IMR-90 (cell line): Measurements from ENCODE around the gene THRA. TPM values are rescaled to one million over a fixed set of nuclear protein-coding genes. Genes with fewer than 3 reads are reported as not detected.

ENCODE experiments used
- ATAC-seq: fragments of 200-7000 bp; cut with Tn5 transposase; 2 replicates; pipeline ENCODE4 v1.9.1; 2020; ENCODE audit warnings: low read depth, mild to moderate bottlenecking, moderate library complexity
- BruUV-seq: library from RNA; stranded (reverse); fragments of 400-500 nt; replicated peaks from 2 replicates; lab custom pipeline; 2021; lab: Mats Ljungman, UMichigan
- CTCF ChIA-PET: fragments of 300-600 bp; formaldehyde crosslinking; extraction: SDS; loops from one replicate; lab custom pipeline; 2021; ENCODE audit warnings: antibody characterized with exemption; lab: Yijun Ruan, JAX
- POLR2A ChIA-PET: fragments of 300-600 bp; sonication (Branson Sonifier 250); formaldehyde crosslinking; loops from one replicate; lab custom pipeline; 2022; ENCODE audit warnings: antibody characterized with exemption; ENCODE audit not compliant: unreplicated experiment; lab: Charles Lee
- DNase-seq: peaks from one replicate; pipeline ENCODE4 v3.0.0; 2013
- H2AFZ ChIP-seq: replicated peaks from 2 replicates; pipeline ENCODE3; 2013; ENCODE audit warnings: low read length, mild to moderate bottlenecking; ENCODE audit not compliant: poor library complexity
- H2AK5ac ChIP-seq: 2 replicates; pipeline ENCODE4 v1.6.1; 2013; ENCODE audit warnings: low read depth, low read length, inconsistent platforms
- H2AK9ac ChIP-seq: replicated peaks from 2 replicates; pipeline ENCODE3; 2013; ENCODE audit warnings: mild to moderate bottlenecking, low read depth, low read length, moderate library complexity; ENCODE audit not compliant: poor library complexity
- H2BK120ac ChIP-seq: 2 replicates; pipeline ENCODE4 v1.6.1; 2013; ENCODE audit warnings: low read depth, low read length, inconsistent platforms
- H2BK15ac ChIP-seq: 3 replicates; pipeline ENCODE4 v1.6.1; 2013; ENCODE audit warnings: low read depth, low read length, inconsistent platforms
- H2BK20ac ChIP-seq: 2 replicates; pipeline ENCODE4 v1.6.1; 2013; ENCODE audit warnings: low read depth, mild to moderate bottlenecking, inconsistent platforms, low read length, moderate library complexity
- H2BK5ac ChIP-seq: 2 replicates; pipeline ENCODE4 v1.6.1; 2013; ENCODE audit warnings: mild to moderate bottlenecking, low read depth, low read length, inconsistent platforms; ENCODE audit not compliant: poor library complexity, severe bottlenecking
- H3K14ac ChIP-seq: replicated peaks from 2 replicates; pipeline ENCODE4 v1.6.1; 2013; ENCODE audit warnings: low read depth, low read length, inconsistent platforms
- H3K18ac ChIP-seq: 2 replicates; pipeline ENCODE4 v1.6.1; 2013; ENCODE audit warnings: low read depth, low read length, control low read depth
- H3K23ac ChIP-seq: 2 replicates; pipeline ENCODE4 v1.6.1; 2013; ENCODE audit warnings: low read depth, low read length, inconsistent platforms
- H3K27ac ChIP-seq: 2 replicates; pipeline ENCODE4 v1.5.1; 2013; ENCODE audit warnings: mild to moderate bottlenecking, control low read depth, low read length; ENCODE audit not compliant: insufficient read depth
- H3K27me3 ChIP-seq: 2 replicates; pipeline ENCODE4 v1.6.1; 2013; ENCODE audit warnings: low read length; ENCODE audit not compliant: control insufficient read depth, insufficient read depth
- H3K36me3 ChIP-seq: 2 replicates; pipeline ENCODE4 v1.6.1; 2013; ENCODE audit warnings: low read length, mixed read lengths; ENCODE audit not compliant: control insufficient read depth, insufficient read depth
- H3K4ac ChIP-seq: 2 replicates; pipeline ENCODE4 v1.6.1; 2013; ENCODE audit warnings: low read depth, low read length, inconsistent platforms
- H3K4me1 ChIP-seq: 2 replicates; pipeline ENCODE4 v1.6.1; 2013; ENCODE audit warnings: low read length, mixed read lengths; ENCODE audit not compliant: control insufficient read depth, insufficient read depth
- H3K4me2 ChIP-seq: 2 replicates; pipeline ENCODE4 v1.6.1; 2013; ENCODE audit warnings: low read depth, mild to moderate bottlenecking, control low read depth, low read length, moderate library complexity
- H3K4me3 ChIP-seq: 2 replicates; pipeline ENCODE4 v1.5.1; 2013; ENCODE audit warnings: low read depth, mild to moderate bottlenecking, control low read depth, low read length, moderate library complexity; ENCODE audit not compliant: insufficient read depth
- H3K56ac ChIP-seq: 2 replicates; pipeline ENCODE4 v1.6.1; 2013; ENCODE audit warnings: low read length, inconsistent platforms; ENCODE audit not compliant: insufficient read depth; ENCODE audit errors: extremely low read depth
- H3K79me1 ChIP-seq, 2 experiments: 2 replicates each; pipeline ENCODE4 v1.6.1; 2013; ENCODE audit warnings: low read length in 2 of 2, inconsistent platforms in 1 of 2, low read depth in 1 of 2
- H3K9ac ChIP-seq: 2 replicates; pipeline ENCODE4 v1.6.1; 2013; ENCODE audit warnings: low read depth, low read length, control low read depth
- H3K9me1 ChIP-seq: 2 replicates; pipeline ENCODE4 v1.6.1; 2013; ENCODE audit warnings: low read length, inconsistent platforms; ENCODE audit not compliant: insufficient read depth
- H3K9me3 ChIP-seq: 2 replicates; pipeline ENCODE4 v1.6.1; 2013; ENCODE audit warnings: low read length; ENCODE audit not compliant: control insufficient read depth, insufficient read depth
- H4K20me1 ChIP-seq: 2 replicates; pipeline ENCODE4 v1.6.1; 2013; ENCODE audit warnings: low read length, inconsistent platforms; ENCODE audit not compliant: insufficient read depth
- H4K5ac ChIP-seq: 2 replicates; pipeline ENCODE4 v1.6.1; 2013; ENCODE audit warnings: mild to moderate bottlenecking, low read depth, low read length, control low read depth
- H4K8ac ChIP-seq, 2 experiments: 2 replicates each; pipeline ENCODE4 v1.6.1; 2013; ENCODE audit warnings: low read depth in 2 of 2, low read length in 2 of 2, control low read depth in 1 of 2, inconsistent platforms in 1 of 2
- H4K91ac ChIP-seq: 2 replicates; pipeline ENCODE4 v1.6.1; 2013; ENCODE audit warnings: low read depth, low read length, inconsistent platforms; ENCODE audit not compliant: insufficient read depth
- BHLHE40 ChIP-seq: fragments of 150-350 bp; IDR thresholded peaks from 2 replicates; pipeline ENCODE4 v1.6.1; 2016; ENCODE audit warnings: mild to moderate bottlenecking, low read depth, low read length
- CEBPB ChIP-seq: IDR thresholded peaks from 2 replicates; pipeline ENCODE4 v1.6.1; 2012; ENCODE audit warnings: low read depth, low read length, improper control_type of control experiment
- CHD1 ChIP-seq: IDR thresholded peaks from 2 replicates; pipeline ENCODE4 v1.6.1; 2012; ENCODE audit warnings: low read depth, low read length, improper control_type of control experiment
- FOS ChIP-seq: fragments of 150-350 bp; IDR thresholded peaks from 2 replicates; pipeline ENCODE4 v1.6.1; 2016; ENCODE audit warnings: low read depth, low read length
- MAFK ChIP-seq: IDR thresholded peaks from 2 replicates; pipeline ENCODE4 v1.6.1; 2012; ENCODE audit warnings: low read depth, low read length, improper control_type of control experiment
- MAZ ChIP-seq: IDR thresholded peaks from 2 replicates; pipeline ENCODE4 v1.6.1; 2012; ENCODE audit warnings: low read depth, mild to moderate bottlenecking, low read length, improper control_type of control experiment, moderate library complexity, borderline replicate concordance
- MXI1 ChIP-seq: IDR thresholded peaks from 2 replicates; pipeline ENCODE4 v1.6.1; 2012; ENCODE audit warnings: low read depth, mild to moderate bottlenecking, low read length, moderate library complexity, borderline replicate concordance
- NFE2L2 ChIP-seq: fragments of 150-350 bp; IDR thresholded peaks from 2 replicates; pipeline ENCODE4 v1.6.1; 2016; ENCODE audit warnings: low read depth, mild to moderate bottlenecking, low read length
- POLR2A ChIP-seq: IDR thresholded peaks from 2 replicates; pipeline ENCODE4 v1.6.1; 2012; ENCODE audit warnings: mild to moderate bottlenecking, low read depth, low read length
- RAD21 ChIP-seq: IDR thresholded peaks from 2 replicates; pipeline ENCODE4 v1.6.1; 2012; ENCODE audit warnings: low read length, improper control_type of control experiment
- RFX5 ChIP-seq: IDR thresholded peaks from 2 replicates; pipeline ENCODE4 v1.8.0; 2012; ENCODE audit warnings: low read depth, mild to moderate bottlenecking, low read length, moderate library complexity
- WGBS, 2 experiments: methylation state at CpG; one replicate each; pipeline versions ENCODE4 v1.1.5 to v1.1.7; 2013; ENCODE audit warnings: missing lambda C conversion rate in 2 of 2; ENCODE audit not compliant: insufficient read length in 1 of 2; ENCODE audit errors: extremely low coverage in 2 of 2; 5-methylcytosine and 5-hydroxymethylcytosine counted together
- dilution Hi-C: fragments of 300-500 bp; cut with HindIII; formaldehyde crosslinking; loops from one replicate; pipeline ENCODE4 v1.14.3; 2018; ENCODE audit warnings: low sequenced_read_pairs; ENCODE audit not compliant: unreplicated experiment
- in situ Hi-C: fragments of 300-500 bp; cut with MboI; formaldehyde crosslinking; loops from 3 replicates; pipeline ENCODE4 v1.14.3; 2019; ENCODE audit warnings: low sequenced_read_pairs, inconsistent platforms, mixed read lengths
- intact Hi-C: fragments of 100-400 bp; cut with micrococcal nuclease; formaldehyde crosslinking; loops from 2 replicates; pipeline ENCODE4 v1.10.0; 2022
- polyA plus RNA-seq, 3 experiments: library from polyadenylated mRNA; depleted of rRNA; stranded (reverse); fragments of >200 nt; gene quantifications; 2 replicates each; pipeline ENCODE4 v1.2.3, GENCODE V29; 2012; ENCODE audit warnings: low replicate concordance in 1 of 3
- total RNA-seq: library from RNA; depleted of rRNA; stranded (reverse); fragments of >200 nt; gene quantifications from 2 replicates; pipeline ENCODE4 v1.2.3, GENCODE V29; 2012

THRA gene
- total and polyA plus RNA-seq, 2 of the 4 experiments (the other 2 are of a cell fraction) = 22.0 to 23.4 TPM

DNA sequence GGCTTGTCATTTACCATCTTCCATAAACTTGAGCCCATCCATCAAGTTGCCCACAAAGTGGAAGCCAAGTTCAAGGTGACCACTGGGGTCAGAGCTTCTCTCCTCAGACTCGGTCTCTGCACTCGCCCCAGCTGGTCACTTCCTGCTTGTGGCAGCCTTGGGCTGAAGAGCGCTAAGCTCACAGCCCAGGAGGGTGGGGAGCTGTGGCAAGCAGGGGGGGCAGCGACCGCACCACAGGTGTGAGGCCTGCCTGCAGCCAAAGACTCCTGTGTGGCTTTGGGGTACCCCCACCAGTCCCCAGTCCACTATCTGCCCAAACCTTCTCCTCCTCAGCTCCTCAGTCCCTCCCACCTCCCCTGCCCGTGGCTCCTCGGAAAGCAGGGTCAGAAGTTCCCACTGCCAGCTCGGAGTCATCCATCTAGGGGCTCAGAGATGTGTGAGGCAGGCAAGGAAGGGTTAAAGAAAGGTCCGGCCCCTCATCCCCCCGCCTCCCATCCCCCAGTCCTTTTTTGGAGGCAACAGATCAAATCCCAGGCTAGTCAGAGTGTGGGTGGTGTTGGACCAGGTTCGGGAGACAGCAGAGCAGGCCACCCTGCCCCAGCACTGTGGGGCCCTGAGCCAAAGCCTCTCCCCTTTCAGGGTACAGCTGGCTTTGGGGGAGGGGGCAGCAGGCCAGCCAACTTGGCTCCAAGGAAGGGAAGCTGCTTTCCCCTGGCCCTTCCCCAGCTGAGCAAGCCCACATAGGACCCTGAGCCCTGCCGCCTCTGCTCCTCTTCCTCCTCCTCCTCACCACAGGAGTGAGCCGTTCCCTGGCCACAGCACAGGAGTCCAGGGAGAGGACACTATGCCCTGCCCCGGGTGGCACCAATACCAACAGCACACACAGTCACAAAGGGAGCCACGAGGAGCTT, 44.3 kb upstream of the THRA start:
- Histone ChIP-seq H2BK15ac (peak overlapping the region; percentile 63; the same call in 1 of the 3 replicates), H3K4me3 (no peak overlapping the region), H3K23ac (peak overlapping the region; percentile 90), H3K4ac (peak overlapping the region; percentile 88), H4K5ac (peak overlapping the region; percentile 54), H4K91ac (peak overlapping the region; percentile 76), H3K18ac (peak overlapping the region; percentile 21; the same call in 1 of the 2 replicates), H3K9ac (no peak overlapping the region), H3K14ac (peak overlapping the region; percentile 92), H3K9me1 (no peaks in the 10 kb centered on the region; the same call in 1 of the 2 replicates), H3K27me3 (no peaks in the 10 kb centered on the region), H3K79me1 (0 out of 4 replicates have a peak, but pooled peaks cover 0 to 6% of the 10 kb centered on the region in 2 experiments), H2AK9ac (peak overlapping the region; percentile 90), H2BK5ac (peak overlapping the region; percentile 73), H3K4me1 (peaks cover 33% of the 10 kb centered on the region), H2AFZ (peak overlapping the region; percentile 83), H2BK120ac (peak overlapping the region; percentile 84), H4K8ac (peak overlapping the region; percentile 71 to 75; a peak in 3 of 4 replicates), H2BK20ac (peak overlapping the region; percentile 70; the same call in 1 of the 2 replicates), H2AK5ac (peak overlapping the region; percentile 97), H3K9me3 (no peaks in the 10 kb centered on the region), H3K36me3 (peaks cover 21% of the 10 kb centered on the region; the same call in 1 of the 2 replicates), H4K20me1 (no peaks in the 10 kb centered on the region), H3K27ac (peak overlapping the region; percentile 64), H3K4me2 (no peak overlapping the region), H3K56ac (peak overlapping the region; percentile 8)
- CTCF ChIA-PET = interaction anchor here (1.0 to 1.3 kb wide), 3 partner anchors 9 to 93 kb away, joined by 3 read pairs; no protein-coding TSS in a partner anchor
- intact Hi-C loops (no loop called here), in situ Hi-C loops (no loop called here), dilution Hi-C loops (no loop called here)
- TF ChIP-seq MXI1 (no peak), CEBPB (no peak), POLR2A (no peak), RAD21 (no peak), CHD1 (no peak), MAZ (no peak), NFE2L2 (no peak), FOS (no peak), RFX5 (no peak), BHLHE40 (no peak), MAFK (no peak)
- WGBS, 2 experiments = 20% methylated on average over 4 of the region's 15 CpGs; no CpG with 5 or more reads in 1 of the 2 experiments
- no TSS peak for BruUV-seq
- DNase-seq = no peak
- POLR2A ChIA-PET = no interaction called here
- peak; percentile 14 for ATAC-seq
